KMS-11 (cell line): ENCODE results near the gene MAP3K7.

Experiments used
- H2AFZ ChIP-seq: fragments of 200-600 bp; sonication (generic); 2 replicates; pipeline ENCODE4 v1.6.1; 2016; ENCODE audit warnings: antibody characterized with exemption, mixed run types, low read depth
- H3K27ac ChIP-seq: fragments of 200-600 bp; sonication (generic); 2 replicates; pipeline ENCODE4 v1.6.1; 2016; ENCODE audit warnings: mild to moderate bottlenecking, mixed run types
- H3K27me3 ChIP-seq: fragments of 200-600 bp; sonication (generic); 2 replicates; pipeline ENCODE4 v1.6.1; 2017; ENCODE audit warnings: mild to moderate bottlenecking, low read depth, mixed run types, moderate library complexity; ENCODE audit not compliant: insufficient read depth
- H3K36me3 ChIP-seq: fragments of 200-600 bp; sonication (generic); 2 replicates; pipeline ENCODE4 v1.6.1; 2017; ENCODE audit warnings: mild to moderate bottlenecking, mixed run types; ENCODE audit not compliant: insufficient read depth
- H3K4me1 ChIP-seq: fragments of 200-600 bp; sonication (generic); 2 replicates; pipeline ENCODE4 v1.6.1; 2016; ENCODE audit warnings: mild to moderate bottlenecking, low read depth, mixed run types; ENCODE audit not compliant: poor library complexity, severe bottlenecking
- H3K4me2 ChIP-seq: fragments of 200-600 bp; sonication (generic); 2 replicates; pipeline ENCODE4 v1.7.0; 2016; ENCODE audit warnings: mild to moderate bottlenecking, mixed run types
- H3K4me3 ChIP-seq: fragments of 200-600 bp; sonication (generic); IDR thresholded peaks from 2 replicates; pipeline ENCODE4 v1.6.1; 2017; ENCODE audit warnings: low read depth, low read length, mixed read lengths; ENCODE audit not compliant: insufficient read depth
- H3K79me2 ChIP-seq: fragments of 200-600 bp; sonication (generic); 2 replicates; pipeline ENCODE4 v1.6.1; 2016; ENCODE audit warnings: low read depth, mixed run types; ENCODE audit not compliant: insufficient read depth
- H3K9ac ChIP-seq: fragments of 200-600 bp; sonication (generic); 2 replicates; pipeline ENCODE4 v1.6.1; 2016; ENCODE audit warnings: mild to moderate bottlenecking, mixed run types
- H4K20me1 ChIP-seq: fragments of 200-600 bp; sonication (generic); 2 replicates; pipeline ENCODE4 v1.6.1; 2016; ENCODE audit warnings: mild to moderate bottlenecking, mixed run types; ENCODE audit not compliant: insufficient read depth
- TF ChIP-seq, protein P1 (sequence below): fragments of 200-600 bp; sonication (generic); conservative IDR thresholded peaks from 2 replicates; pipeline ENCODE4 v1.6.1; 2017; ENCODE audit warnings: low read depth, mild to moderate bottlenecking, antibody characterized with exemption, low read length, moderate library complexity, mixed read lengths

MAP3K7 gene

DNA sequence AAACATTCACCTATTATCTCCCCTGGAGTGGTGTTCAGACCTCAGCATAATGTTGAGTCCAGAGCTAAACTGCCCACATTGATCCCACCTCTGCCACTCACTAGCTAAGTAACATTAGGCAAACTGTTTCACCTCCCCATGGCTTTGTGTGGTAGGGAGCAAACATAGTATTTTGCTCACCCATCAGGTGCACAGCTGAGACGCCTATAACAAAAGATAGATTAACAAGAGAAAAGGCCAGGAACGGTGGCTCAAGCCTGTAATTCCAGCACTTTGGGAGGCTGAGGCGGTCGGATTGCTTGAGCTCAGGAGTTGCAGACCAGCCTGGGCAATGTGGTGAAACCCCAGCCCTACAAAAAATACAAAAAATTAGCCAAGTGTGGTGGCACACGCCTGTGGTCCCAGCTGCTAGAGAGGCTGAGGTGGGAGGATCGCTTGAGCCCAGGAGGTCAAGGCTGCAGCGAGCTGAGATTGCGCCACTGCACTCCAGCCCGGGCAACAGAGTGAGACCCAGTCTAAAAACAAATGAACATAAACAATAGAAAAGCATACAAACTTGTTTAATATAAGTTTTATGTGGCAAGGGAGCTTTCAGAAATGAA is 91.6 kb downstream of the MAP3K7 start:
- Histone ChIP-seq H3K9ac (no peak overlapping the region), H3K27ac (no peak overlapping the region), H3K4me2 (no peak overlapping the region), H3K36me3 (no peaks in the 10 kb centered on the region), H3K4me1 (no peaks in the 10 kb centered on the region), H3K79me2 (no peaks in the 10 kb centered on the region), H3K27me3 (no peaks in the 10 kb centered on the region), H3K4me3 (no peak overlapping the region), H4K20me1 (no peaks in the 10 kb centered on the region), H2AFZ (no peak overlapping the region)
- TF ChIP-seq, protein P1, sequence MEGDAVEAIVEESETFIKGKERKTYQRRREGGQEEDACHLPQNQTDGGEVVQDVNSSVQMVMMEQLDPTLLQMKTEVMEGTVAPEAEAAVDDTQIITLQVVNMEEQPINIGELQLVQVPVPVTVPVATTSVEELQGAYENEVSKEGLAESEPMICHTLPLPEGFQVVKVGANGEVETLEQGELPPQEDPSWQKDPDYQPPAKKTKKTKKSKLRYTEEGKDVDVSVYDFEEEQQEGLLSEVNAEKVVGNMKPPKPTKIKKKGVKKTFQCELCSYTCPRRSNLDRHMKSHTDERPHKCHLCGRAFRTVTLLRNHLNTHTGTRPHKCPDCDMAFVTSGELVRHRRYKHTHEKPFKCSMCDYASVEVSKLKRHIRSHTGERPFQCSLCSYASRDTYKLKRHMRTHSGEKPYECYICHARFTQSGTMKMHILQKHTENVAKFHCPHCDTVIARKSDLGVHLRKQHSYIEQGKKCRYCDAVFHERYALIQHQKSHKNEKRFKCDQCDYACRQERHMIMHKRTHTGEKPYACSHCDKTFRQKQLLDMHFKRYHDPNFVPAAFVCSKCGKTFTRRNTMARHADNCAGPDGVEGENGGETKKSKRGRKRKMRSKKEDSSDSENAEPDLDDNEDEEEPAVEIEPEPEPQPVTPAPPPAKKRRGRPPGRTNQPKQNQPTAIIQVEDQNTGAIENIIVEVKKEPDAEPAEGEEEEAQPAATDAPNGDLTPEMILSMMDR = no peak

DNA sequence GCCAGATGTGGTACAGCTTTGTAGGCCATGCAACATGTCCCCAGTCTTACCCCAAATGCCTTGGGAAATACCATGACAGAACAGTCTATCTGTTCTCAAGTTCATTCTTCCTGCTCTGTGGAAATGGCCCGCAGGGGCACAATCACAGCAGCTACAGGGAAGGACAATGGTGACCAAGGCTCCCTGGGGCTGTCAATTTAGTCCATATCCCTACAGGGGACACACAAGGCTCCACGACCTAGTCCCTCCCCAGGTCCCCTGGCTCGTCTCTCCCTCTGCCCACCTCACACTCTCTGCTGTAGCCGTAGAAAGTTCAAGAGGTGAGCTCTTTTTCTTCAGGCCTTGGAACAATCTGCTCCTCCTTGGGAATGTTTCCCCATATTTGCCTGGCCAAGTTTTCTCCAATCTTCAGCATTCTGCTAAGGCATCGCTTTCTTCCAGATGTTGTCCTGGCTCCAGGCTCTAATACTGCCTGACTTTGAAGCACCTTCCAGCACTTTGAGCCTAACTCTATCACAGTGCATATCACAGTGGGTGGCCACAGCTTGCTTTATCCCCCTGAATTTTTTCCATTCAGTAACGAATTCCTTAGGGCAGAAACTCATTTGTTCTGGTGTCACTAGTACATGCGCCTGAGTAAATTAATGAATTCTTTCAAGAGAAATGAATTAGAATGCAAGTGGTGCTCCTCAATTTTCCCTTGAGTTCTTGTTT is 92.6 kb downstream of the MAP3K7 start:
- TF ChIP-seq, protein P1 = no peak

DNA sequence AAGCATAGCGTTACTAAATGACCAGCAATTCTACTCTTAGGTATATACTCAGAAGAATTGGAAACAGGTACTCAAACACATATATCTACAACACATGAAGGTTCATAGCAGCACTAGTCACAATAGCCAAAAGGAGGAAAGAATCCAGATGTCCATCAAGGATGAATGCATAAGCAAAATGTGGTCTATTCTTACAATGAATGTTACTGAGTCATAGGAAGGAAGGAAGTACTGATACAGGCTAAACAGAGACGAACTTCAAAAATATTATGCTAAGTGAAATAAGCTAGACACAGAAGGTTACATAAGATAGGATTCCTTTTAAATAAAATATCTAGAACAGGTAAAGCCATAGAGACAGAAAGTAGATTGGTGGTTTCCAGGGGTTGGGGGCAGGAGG is 93.5 kb downstream of the MAP3K7 start:
- Histone ChIP-seq H2AFZ (no peak overlapping the region), H3K79me2 (no peaks in the 10 kb centered on the region), H3K27me3 (no peaks in the 10 kb centered on the region), H3K4me3 (no peak overlapping the region), H3K9ac (no peak overlapping the region), H3K4me1 (no peaks in the 10 kb centered on the region), H4K20me1 (no peaks in the 10 kb centered on the region), H3K27ac (no peak overlapping the region), H3K36me3 (no peaks in the 10 kb centered on the region), H3K4me2 (no peak overlapping the region)
- TF ChIP-seq, protein P1 = no peak

More for the DNA sequence above, 92.6 kb downstream of the MAP3K7 start:
- Histone ChIP-seq H3K36me3 (no peaks in the 10 kb centered on the region), H3K79me2 (no peaks in the 10 kb centered on the region), H3K4me3 (no peak overlapping the region), H2AFZ (no peak overlapping the region), H3K9ac (no peak overlapping the region), H3K27me3 (no peaks in the 10 kb centered on the region), H4K20me1 (no peaks in the 10 kb centered on the region), H3K4me1 (no peaks in the 10 kb centered on the region), H3K27ac (no peak overlapping the region), H3K4me2 (no peak overlapping the region)

DNA sequence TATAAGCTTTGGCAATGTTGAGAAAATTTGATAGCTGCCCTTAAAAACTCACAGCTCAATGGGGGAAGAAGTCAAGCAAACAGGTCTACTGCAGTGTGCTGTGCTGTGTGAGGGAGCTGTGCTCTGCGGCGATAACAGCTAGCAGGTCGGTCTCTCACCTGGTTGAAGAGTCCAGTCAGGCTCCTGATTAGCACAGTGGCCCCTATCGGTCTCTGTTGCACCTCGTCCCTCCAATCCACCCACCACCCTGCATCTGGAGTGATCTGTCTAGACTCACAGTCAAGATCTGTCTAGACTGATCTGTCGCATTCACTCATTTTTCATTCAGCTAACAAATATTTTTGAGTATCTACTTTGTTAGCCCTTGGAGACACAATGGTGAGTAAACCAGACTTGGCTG is 94.1 kb downstream of the MAP3K7 start:
- H2AFZ ChIP-seq = no peak overlapping the region
- H3K27ac ChIP-seq = no peak overlapping the region
- no peak overlapping the region for H3K9ac ChIP-seq
- no peaks in the 10 kb centered on the region for H3K27me3 ChIP-seq
- no peaks in the 10 kb centered on the region for H4K20me1 ChIP-seq
- TF ChIP-seq, protein P1 = no peak
- H3K4me1 ChIP-seq = no peaks in the 10 kb centered on the region
- H3K36me3 ChIP-seq = no peaks in the 10 kb centered on the region
- H3K4me3 ChIP-seq = no peak overlapping the region
- H3K4me2 ChIP-seq = no peak overlapping the region
- H3K79me2 ChIP-seq = no peaks in the 10 kb centered on the region
